H9 (cell line): ENCODE measurements around the gene ERBIN. TPM values are rescaled to one million over a fixed set of nuclear protein-coding genes. Genes with fewer than 3 reads are reported as not detected.
"Not testable (repeated sequence)": the region's sequence is repeated elsewhere in the genome, so short reads cannot be mapped to it uniquely, and the experiment has no call there.

Experiments
- DNase-seq: peaks from one replicate; pipeline ENCODE4 v3.0.0-alpha.2; 2017
- H2AFZ ChIP-seq: one replicate; pipeline ENCODE4 v1.6.1; 2013; ENCODE audit warnings: mild to moderate bottlenecking, low read length, control low read depth, moderate library complexity
- H2AK5ac ChIP-seq: 2 replicates; pipeline ENCODE4 v1.6.1; 2013; ENCODE audit warnings: low read length, control low read depth, mixed read lengths; ENCODE audit not compliant: insufficient read length
- H2BK120ac ChIP-seq: one replicate; pipeline ENCODE4 v1.6.1; 2013; ENCODE audit warnings: low read depth, mild to moderate bottlenecking, low read length, control low read depth, inconsistent platforms; ENCODE audit not compliant: poor library complexity, severe bottlenecking
- H2BK12ac ChIP-seq: 2 replicates; pipeline ENCODE4 v1.6.1; 2013; ENCODE audit warnings: low read length, control low read depth, mixed read lengths, low read depth; ENCODE audit not compliant: insufficient read length
- H2BK15ac ChIP-seq: 2 replicates; pipeline ENCODE4 v1.6.1; 2013; ENCODE audit warnings: low read depth, low read length, control low read depth
- H2BK20ac ChIP-seq: one replicate; pipeline ENCODE4 v1.6.1; 2013; ENCODE audit warnings: low read depth, mild to moderate bottlenecking, low read length, control low read depth, inconsistent platforms; ENCODE audit not compliant: poor library complexity, severe bottlenecking
- H2BK5ac ChIP-seq: 2 replicates; pipeline ENCODE4 v1.6.1; 2013; ENCODE audit warnings: low read length, control low read depth, mixed read lengths; ENCODE audit not compliant: insufficient read length
- H3K14ac ChIP-seq: 2 replicates; pipeline ENCODE4 v1.6.1; 2013; ENCODE audit warnings: low read length, control low read depth; ENCODE audit not compliant: insufficient read depth
- H3K18ac ChIP-seq: 2 replicates; pipeline ENCODE4 v1.6.1; 2013; ENCODE audit warnings: low read depth, mild to moderate bottlenecking, mixed read lengths, low read length, control low read depth; ENCODE audit not compliant: insufficient read length
- H3K23ac ChIP-seq: 2 replicates; pipeline ENCODE4 v1.6.1; 2013; ENCODE audit warnings: low read length, control low read depth, mixed read lengths, low read depth; ENCODE audit not compliant: insufficient read length
- H3K23me2 ChIP-seq: 2 replicates; pipeline ENCODE4 v1.6.1; 2013; ENCODE audit warnings: low read depth, mild to moderate bottlenecking, mixed read lengths, low read length, control low read depth; ENCODE audit not compliant: insufficient read length, poor library complexity, severe bottlenecking
- H3K27ac ChIP-seq: 2 replicates; pipeline ENCODE4 v1.5.1; 2013; ENCODE audit warnings: low read length, control low read depth, mixed read lengths, low read depth; ENCODE audit not compliant: insufficient read length
- H3K27me3 ChIP-seq: 2 replicates; pipeline ENCODE4 v1.6.1; 2013; ENCODE audit warnings: low read length, control low read depth, inconsistent platforms; ENCODE audit not compliant: insufficient read depth
- H3K4ac ChIP-seq: 2 replicates; pipeline ENCODE4 v1.6.1; 2013; ENCODE audit warnings: low read depth, mild to moderate bottlenecking, control low read depth, inconsistent platforms, low read length, moderate library complexity
- H3K4me1 ChIP-seq: 2 replicates; pipeline ENCODE4 v1.6.1; 2013; ENCODE audit warnings: low read length, control low read depth, inconsistent platforms; ENCODE audit not compliant: insufficient read depth
- H3K4me2 ChIP-seq: 2 replicates; pipeline ENCODE4 v1.6.1; 2013; ENCODE audit warnings: low read length, control low read depth, mixed read lengths; ENCODE audit not compliant: insufficient read length, insufficient read depth
- H3K56ac ChIP-seq: 2 replicates; pipeline ENCODE4 v1.6.1; 2013; ENCODE audit warnings: low read depth, mild to moderate bottlenecking, mixed read lengths, low read length, control low read depth; ENCODE audit not compliant: insufficient read length
- H3K79me1 ChIP-seq: 2 replicates; pipeline ENCODE4 v1.6.1; 2013; ENCODE audit warnings: low read depth, mild to moderate bottlenecking, moderate library complexity, low read length, control low read depth, inconsistent platforms; ENCODE audit not compliant: insufficient read depth, poor library complexity, severe bottlenecking
- H3K79me2 ChIP-seq: 2 replicates; pipeline ENCODE4 v1.6.1; 2013; ENCODE audit warnings: low read length, control low read depth, inconsistent platforms; ENCODE audit not compliant: insufficient read depth
- H3K9ac ChIP-seq: 2 replicates; pipeline ENCODE4 v1.6.1; 2013; ENCODE audit warnings: low read length, control low read depth, mixed read lengths; ENCODE audit not compliant: insufficient read length; ENCODE audit errors: extremely low read depth
- H3K9me3 ChIP-seq: one replicate; pipeline ENCODE4 v1.6.1; 2013; ENCODE audit warnings: low read depth, low read length, inconsistent platforms; ENCODE audit not compliant: control insufficient read depth
- H3T11ph ChIP-seq: one replicate; pipeline ENCODE4 v1.6.1; 2013; ENCODE audit warnings: mild to moderate bottlenecking, low read length, control low read depth, inconsistent platforms
- H4K20me1 ChIP-seq: one replicate; pipeline ENCODE4 v1.6.1; 2013; ENCODE audit not compliant: control insufficient read depth, insufficient read length, insufficient read depth
- H4K5ac ChIP-seq: 2 replicates; pipeline ENCODE4 v1.6.1; 2013; ENCODE audit warnings: low read depth, mild to moderate bottlenecking, mixed read lengths, low read length, control low read depth; ENCODE audit not compliant: insufficient read length
- H4K8ac ChIP-seq: replicated peaks from 2 replicates; pipeline ENCODE4 v1.6.1; 2013; ENCODE audit warnings: low read length, control low read depth, mixed read lengths, low read depth; ENCODE audit not compliant: insufficient read length
- H4K91ac ChIP-seq: 2 replicates; pipeline ENCODE4 v1.6.1; 2013; ENCODE audit warnings: low read depth, mild to moderate bottlenecking, moderate library complexity, mixed read lengths, low read length, control low read depth; ENCODE audit not compliant: insufficient read length
- H3K27ac Mint-ChIP-seq, 3 experiments: 2 replicates in 2 of 3; 3 replicates in 1 of 3; pipeline ENCODE4 v1.8.0; 2020 to 2021; ENCODE audit warnings: mixed read lengths in 3 of 3, mild to moderate bottlenecking in 1 of 3, moderate library complexity in 1 of 3
- H3K27me3 Mint-ChIP-seq: 2 replicates; pipeline ENCODE4 v1.8.0; 2021; ENCODE audit warnings: low read depth, mild to moderate bottlenecking, moderate library complexity, mixed read lengths
- H3K36me3 Mint-ChIP-seq, 3 experiments: 2 replicates in 2 of 3; 3 replicates in 1 of 3; pipeline ENCODE4 v1.8.0; 2020 to 2021; ENCODE audit warnings: low read depth in 3 of 3, mixed read lengths in 3 of 3; ENCODE audit not compliant: insufficient read depth in 1 of 3
- H3K4me1 Mint-ChIP-seq, 2 experiments: 2 replicates each; pipeline ENCODE4 v1.8.0; 2020; ENCODE audit warnings: mixed read lengths in 2 of 2
- H3K4me3 Mint-ChIP-seq, 2 experiments: 2 replicates in 1 of 2; 3 replicates in 1 of 2; pipeline ENCODE4 v1.8.0; 2020 to 2021; ENCODE audit warnings: mild to moderate bottlenecking in 2 of 2, mixed read lengths in 2 of 2, moderate library complexity in 1 of 2
- H3K9me3 Mint-ChIP-seq, 2 experiments: 2 replicates in 1 of 2; 3 replicates in 1 of 2; pipeline ENCODE4 v1.8.0; 2020; ENCODE audit warnings: mild to moderate bottlenecking in 2 of 2, mixed read lengths in 2 of 2, moderate library complexity in 1 of 2
- CTCF ChIP-seq: fragments of 200-600 bp; sonication (generic); conservative IDR thresholded peaks from 3 replicates; pipeline ENCODE4 v1.8.0; 2021; ENCODE audit warnings: antibody characterized with exemption, mild to moderate bottlenecking
- WGBS: extraction: QIAGEN DNeasy Blood & Tissue Kit; methylation state at CpG from one replicate; pipeline ENCODE4 v1.1.7; 2013; ENCODE audit warnings: missing lambda C conversion rate, low lambda C conversion rate, mixed read lengths; ENCODE audit not compliant: insufficient read length; ENCODE audit errors: extremely low coverage; 5-methylcytosine and 5-hydroxymethylcytosine counted together
- total RNA-seq: library from RNA; stranded (reverse); gene quantifications from 2 replicates; pipeline ENCODE4 v1.2.1, GENCODE V29; 2021

The ERBIN gene
- total RNA-seq, 1 experiment from 2014 or later, result 42.9 TPM

- Histone ChIP-seq H3T11ph (no peak overlapping the region), H3K23ac (no peak overlapping the region), H3K4me1 (no peaks in the 10 kb centered on the region), H3K9me3 (no peaks in the 10 kb centered on the region), H2BK20ac (no peak overlapping the region), H3K27ac (no peak overlapping the region), H3K18ac (no peak overlapping the region), H3K27me3 (no peaks in the 10 kb centered on the region), H3K23me2 (no peaks in the 10 kb centered on the region), H3K56ac (no peak overlapping the region), H3K4me2 (no peak overlapping the region), H4K20me1 (no peaks in the 10 kb centered on the region), H2AFZ (no peak overlapping the region), H4K91ac (no peak overlapping the region), H2AK5ac (no peak overlapping the region), H3K9ac (no peak overlapping the region), H3K79me1 (peaks cover 3% of the 10 kb centered on the region), H2BK120ac (no peak overlapping the region), H3K14ac (no peak overlapping the region), H4K8ac (no peak overlapping the region), H2BK5ac (no peak overlapping the region), H2BK15ac (no peak overlapping the region), H3K79me2 (peaks cover 17% of the 10 kb centered on the region; the same call in 1 of the 2 replicates), H2BK12ac (no peak overlapping the region), H4K5ac (no peak overlapping the region), H3K4ac (no peak overlapping the region)
- no peak for DNase-seq
- Mint-ChIP-seq H3K4me1 (peaks cover 21 to 25% of the 10 kb centered on the region in 2 experiments), H3K36me3 (peaks cover 28 to 35% (median 30%) of the 10 kb centered on the region in 3 experiments), H3K4me3 (no peak overlapping the region), H3K9me3 (peaks cover 14 to 19% of the 10 kb centered on the region in 2 experiments), H3K27ac (no peak overlapping the region), H3K27me3 (no peaks in the 10 kb centered on the region)
- TF ChIP-seq CTCF, result no peak
- no CpG with 5 or more reads among the region's 3 CpGs for WGBS
Observed at GRCh38 chr5:65955746-65956145, 29.4 kb downstream of the ERBIN start.

- not testable (repeated sequence) for H3T11ph ChIP-seq, H3K27me3 Mint-ChIP-seq, H3K4me3 Mint-ChIP-seq, H3K4me1 ChIP-seq, H3K27ac Mint-ChIP-seq, H3K9ac ChIP-seq, H2AFZ ChIP-seq, H4K8ac ChIP-seq, H3K23ac ChIP-seq, H3K27ac ChIP-seq, H2AK5ac ChIP-seq, H3K56ac ChIP-seq, H3K4ac ChIP-seq, H2BK15ac ChIP-seq, H3K9me3 ChIP-seq, H4K20me1 ChIP-seq, H3K18ac ChIP-seq, H3K4me2 ChIP-seq, H2BK20ac ChIP-seq, H3K23me2 ChIP-seq, H2BK5ac ChIP-seq, H3K79me1 ChIP-seq, H2BK120ac ChIP-seq, H4K91ac ChIP-seq, H3K14ac ChIP-seq, H4K5ac ChIP-seq, H2BK12ac ChIP-seq, H3K27me3 ChIP-seq, DNase-seq
- H3K36me3 Mint-ChIP-seq, result peaks cover 28 to 35% (median 30%) of the 10 kb centered on the region in 3 experiments
- peaks cover 17% of the 10 kb centered on the region; the same call in 1 of the 2 replicates for H3K79me2 ChIP-seq
- peaks cover 19 to 20% of the 10 kb centered on the region in 2 experiments for H3K4me1 Mint-ChIP-seq
- no CpG with 5 or more reads among the region's 30 CpGs for WGBS
- peaks cover 14 to 19% of the 10 kb centered on the region in 2 experiments for H3K9me3 Mint-ChIP-seq
Observed at GRCh38 chr5:65957703-65958102, 31.3 kb downstream of the ERBIN start.
